Erythroblast (primary cell): Measurements from ENCODE around the gene SERPINA1.

Experiments
- GATA1 ChIP-seq: IDR thresholded peaks from 2 replicates; pipeline ENCODE4 v1.6.1; 2011; ENCODE audit warnings: low read depth, mild to moderate bottlenecking, control low read depth, low read length, moderate library complexity
- POLR2A ChIP-seq: IDR thresholded peaks from 2 replicates; pipeline ENCODE4 v1.6.1; 2011; ENCODE audit warnings: mild to moderate bottlenecking, low read length

- TF ChIP-seq POLR2A: no peak
- TF ChIP-seq GATA1: no peak
These were observed 5.4 kb downstream of the SERPINA1 start for GRCh38 chr14:94382716-94383596.
